H1 (cell line): Measurements from ENCODE around the gene LY6G6C. TPM values are rescaled to one million over a fixed set of nuclear protein-coding genes. Genes with fewer than 3 reads are reported as not detected.

ENCODE experiments used
- ASH2L ChIP-seq: fragments of 200-600, 300-600 bp; sonication (generic); IDR thresholded peaks from one replicate; pipeline ENCODE4 v1.7.1; 2017; ENCODE audit warnings: low read length
- CEBPB ChIP-seq: IDR thresholded peaks from 2 replicates; pipeline ENCODE4 v1.6.1; 2012; ENCODE audit warnings: low read depth, low read length
- CHD1 ChIP-seq: IDR thresholded peaks from 2 replicates; pipeline ENCODE4 v1.6.1; 2012; ENCODE audit warnings: low read depth, low read length, improper control_type of control experiment
- CTBP2 ChIP-seq: IDR thresholded peaks from 2 replicates; pipeline ENCODE4 v1.7.0; 2011; ENCODE audit warnings: borderline replicate concordance, mild to moderate bottlenecking, moderate library complexity, mixed read lengths, low read length; ENCODE audit not compliant: insufficient read depth, insufficient read length
- CTCF ChIP-seq, 3 experiments: IDR thresholded peaks; 1 replicate in 2 of 3; 2 replicates in 1 of 3; pipeline versions ENCODE4 v1.5.1 to v1.6.1; 2011; ENCODE audit warnings: low read length in 3 of 3, mild to moderate bottlenecking in 3 of 3, inconsistent platforms in 2 of 3, low read depth in 1 of 3, moderate library complexity in 1 of 3; ENCODE audit not compliant: insufficient read depth in 1 of 3; ENCODE audit errors: control extremely low read depth in 1 of 3
- HDAC2 ChIP-seq, 2 experiments: fragments of 300-600 bp in 1 of 2; sonication (generic) in 1 of 2; IDR thresholded peaks; 2 replicates each; pipeline ENCODE4 v1.6.1; 2011 to 2012; ENCODE audit warnings: low read depth in 2 of 2, low read length in 2 of 2, mild to moderate bottlenecking in 2 of 2, moderate library complexity in 2 of 2, borderline replicate concordance in 1 of 2, inconsistent platforms in 1 of 2
- JUND ChIP-seq: IDR thresholded peaks from 2 replicates; pipeline ENCODE4 v1.6.1; 2011; ENCODE audit warnings: mild to moderate bottlenecking, improper control_type of control experiment, low read length
- NRF1 ChIP-seq: IDR thresholded peaks from 2 replicates; pipeline ENCODE4 v1.6.1; 2011; ENCODE audit warnings: mild to moderate bottlenecking, low read depth, low read length, improper control_type of control experiment
- PHF8 ChIP-seq: fragments of 200-600 bp; sonication (generic); conservative IDR thresholded peaks from 2 replicates; pipeline ENCODE4 v1.7.1; 2012; ENCODE audit warnings: low read depth, mild to moderate bottlenecking, inconsistent platforms, low read length, moderate library complexity
- POLR2AphosphoS5 ChIP-seq: IDR thresholded peaks from 2 replicates; pipeline ENCODE4 v1.6.1; 2011; ENCODE audit warnings: low read depth, low read length
- POU5F1 ChIP-seq: IDR thresholded peaks from 2 replicates; pipeline ENCODE4 v1.6.1; 2011; ENCODE audit warnings: low read depth, mild to moderate bottlenecking, low read length, moderate library complexity
- RAD21 ChIP-seq, 2 experiments: IDR thresholded peaks in 1 of 2; conservative IDR thresholded peaks in 1 of 2; 2 replicates each; pipeline ENCODE4 v1.6.1; 2011; ENCODE audit warnings: low read depth in 2 of 2, low read length in 2 of 2, improper control_type of control experiment in 1 of 2, inconsistent platforms in 1 of 2, mild to moderate bottlenecking in 1 of 2, moderate library complexity in 1 of 2
- RBBP5 ChIP-seq: IDR thresholded peaks from 2 replicates; pipeline ENCODE4 v1.7.1; 2012; ENCODE audit warnings: low read depth, mild to moderate bottlenecking, inconsistent platforms, low read length, moderate library complexity, borderline replicate concordance
- RFX5 ChIP-seq: IDR thresholded peaks from 2 replicates; pipeline ENCODE4 v1.6.1; 2011; ENCODE audit warnings: low read depth, low read length, improper control_type of control experiment, borderline replicate concordance
- RXRA ChIP-seq: IDR thresholded peaks from 2 replicates; pipeline ENCODE4 v1.6.1; 2011; ENCODE audit warnings: low read depth, mild to moderate bottlenecking, low read length, moderate library complexity; ENCODE audit not compliant: insufficient read depth
- SIN3A ChIP-seq, 2 experiments: IDR thresholded peaks in 1 of 2; conservative IDR thresholded peaks in 1 of 2; 2 replicates each; pipeline ENCODE4 v1.6.1; 2011 to 2012; ENCODE audit warnings: low read length in 2 of 2, improper control_type of control experiment in 1 of 2, low read depth in 1 of 2, mild to moderate bottlenecking in 1 of 2
- SIRT6 ChIP-seq: IDR thresholded peaks from one replicate; pipeline ENCODE4 v1.7.1; 2012; ENCODE audit warnings: low read length, inconsistent platforms
- SP1 ChIP-seq: IDR thresholded peaks from 2 replicates; pipeline ENCODE4 v1.6.1; 2011; ENCODE audit warnings: low read depth, low read length
- SP4 ChIP-seq: IDR thresholded peaks from 2 replicates; pipeline ENCODE4 v1.6.1; 2012; ENCODE audit warnings: low read length, inconsistent platforms
- TAF1 ChIP-seq: IDR thresholded peaks from 2 replicates; pipeline ENCODE4 v1.6.1; 2011; ENCODE audit warnings: mild to moderate bottlenecking, low read depth, low read length
- TAF7 ChIP-seq: optimal IDR thresholded peaks from 2 replicates; pipeline ENCODE3; 2011; ENCODE audit warnings: low read depth, mild to moderate bottlenecking, inconsistent platforms, low read length, moderate library complexity, borderline replicate concordance
- TBP ChIP-seq: IDR thresholded peaks from 2 replicates; pipeline ENCODE4 v1.6.1; 2011; ENCODE audit warnings: low read depth, low read length, improper control_type of control experiment
- TEAD4 ChIP-seq: IDR thresholded peaks from 2 replicates; pipeline ENCODE4 v1.6.1; 2012; ENCODE audit warnings: low read depth, low read length, inconsistent platforms, mixed read lengths
- polyA plus RNA-seq, 7 experiments: library from polyadenylated mRNA; depleted of rRNA in 3 of 7; stranded (reverse) in 5 of 7; unstranded in 2 of 7; fragments of >200 nt in 5 of 7; fragments of 200-250 nt in 2 of 7; gene quantifications; 1 replicate in 5 of 7; 2 replicates in 1 of 7; 4 replicates in 1 of 7; pipeline versions ENCODE4 v1.2.1 to v1.2.3, GENCODE V29; 2011 to 2013; ENCODE audit warnings: missing spikeins in 2 of 7, mixed read lengths in 2 of 7
- total RNA-seq: library from RNA; stranded (reverse); fragmentation: NEBNext Ultra II Directional; extraction: Animal tissue kit (Norgen Biotek cat#: 25700); gene quantifications from 2 replicates; pipeline ENCODE4 v1.2.1, GENCODE V29; 2021

Gene LY6G6C
- total and polyA plus RNA-seq, 2 of the 8 experiments (the other 6 are each of a cell fraction or from before 2014, with no cell fraction given): 0.23 TPM; not detected in 1

- peak; percentile 62 for TF ChIP-seq ASH2L
- no peak for TF ChIP-seq SP4
- no peak for TF ChIP-seq SIRT6
- TF ChIP-seq SP1: peak; percentile 87
- TF ChIP-seq POU5F1: no peak
- no peak for TF ChIP-seq RXRA
- TF ChIP-seq TEAD4: peak; percentile 73
- peak; percentile 62; the same call in 1 of the 2 replicates for TF ChIP-seq PHF8
- peak; percentile 37 for TF ChIP-seq TAF7
- TF ChIP-seq CEBPB: no peak
- 0 out of 2 replicates have a peak, but pooled peaks have one; percentile 5 for TF ChIP-seq RBBP5
- no peak for TF ChIP-seq CHD1
- no peak; the same call in none of the 2 replicates for TF ChIP-seq POLR2AphosphoS5
- peak in 1 of 2 experiments; percentile 85; a peak in 1 of 4 replicates for TF ChIP-seq HDAC2 (IDR thresholded peaks at IDR 0.05; ENCODE audit: borderline replicate concordance in 1 of 2, low read depth in 2 of 2, low read length in 2 of 2)
- no peak for TF ChIP-seq NRF1
- no peak for TF ChIP-seq TAF1
- peak; percentile 83 to 90 for TF ChIP-seq RAD21 (IDR thresholded peaks at IDR 0.05 in 1 of 2, conservative IDR thresholded peaks at IDR 0.05 in 1 of 2; ENCODE audit: low read depth in 2 of 2, low read length in 2 of 2)
- TF ChIP-seq CTCF (IDR thresholded peaks at IDR 0.05; ENCODE audit: control extremely low read depth in 1 of 3, insufficient read depth in 1 of 3, low read depth in 1 of 3, low read length in 3 of 3): peak in 2 of 3 experiments; percentile 86 to 87; a peak in 3 of 4 replicates
- peak; percentile 77; the same call in 1 of the 2 replicates for TF ChIP-seq JUND
- TF ChIP-seq SIN3A (conservative IDR thresholded peaks at IDR 0.05 in 1 of 2, IDR thresholded peaks at IDR 0.05 in 1 of 2; ENCODE audit: low read depth in 1 of 2, low read length in 2 of 2): peak; percentile 87 to 96; a peak in 3 of 4 replicates
- no peak for TF ChIP-seq RFX5
- TF ChIP-seq CTBP2: no peak
- peak; percentile 51; the same call in 1 of the 2 replicates for TF ChIP-seq TBP
These were observed 8.0 kb upstream of the LY6G6C start (continued) for GRCh38 chr6:31729515-31729978.
